CD14-positive monocyte (primary cell): ENCODE data around the gene EXOC3L4. TPM values are rescaled to one million over a fixed set of nuclear protein-coding genes. Genes with fewer than 3 reads are reported as not detected.
A peak's percentile ranks its signal among the peaks of the same experiment; 100 is the strongest.

Experiments used
- DNase-seq, 3 donors: peaks; one replicate each; pipeline ENCODE4 v3.0.0-alpha.2; 2011 to 2022
- H2AFZ ChIP-seq: 2 replicates; pipeline ENCODE4 v1.6.0; 2012; ENCODE audit warnings: mild to moderate bottlenecking, low read depth, low read length, inconsistent platforms; ENCODE audit not compliant: insufficient read depth, poor library complexity, severe bottlenecking
- H3K27ac ChIP-seq, 2 donors: 1 replicate in 1 of 2; 2 replicates in 1 of 2; pipeline ENCODE4 v1.5.1; 2012 to 2013; ENCODE audit warnings: low read length in 2 of 2, control low read depth in 1 of 2, inconsistent platforms in 1 of 2, low read depth in 1 of 2, mild to moderate bottlenecking in 1 of 2
- H3K27me3 ChIP-seq, 2 donors: one replicate each; pipeline versions ENCODE4 v1.6.0 to v1.6.1; 2011 to 2013; ENCODE audit warnings: low read length in 2 of 2; ENCODE audit not compliant: control insufficient read depth in 2 of 2, insufficient read depth in 2 of 2
- H3K36me3 ChIP-seq, 2 donors: replicated peaks in 1 of 2; 1 replicate in 1 of 2; 2 replicates in 1 of 2; pipeline versions ENCODE4 v1.5.1 to v1.6.1; 2012 to 2013; ENCODE audit warnings: low read length in 2 of 2, control low read depth in 1 of 2, inconsistent platforms in 1 of 2, mild to moderate bottlenecking in 1 of 2; ENCODE audit not compliant: insufficient read depth in 2 of 2, control insufficient read depth in 1 of 2
- H3K4me1 ChIP-seq, 2 donors: 1 replicate in 1 of 2; 2 replicates in 1 of 2; pipeline versions ENCODE4 v1.5.1 to v1.6.1; 2012 to 2013; ENCODE audit warnings: low read length in 2 of 2, control low read depth in 1 of 2, inconsistent platforms in 1 of 2, mild to moderate bottlenecking in 1 of 2, moderate library complexity in 1 of 2; ENCODE audit not compliant: insufficient read depth in 2 of 2, control insufficient read depth in 1 of 2
- H3K4me2 ChIP-seq: replicated peaks from 2 replicates; pipeline ENCODE3; 2012; ENCODE audit warnings: low read length, moderate library complexity, mild to moderate bottlenecking; ENCODE audit not compliant: poor library complexity, severe bottlenecking; ENCODE audit errors: extremely low read depth
- H3K4me3 ChIP-seq, 3 experiments: fragments of 200-600 bp in 1 of 3; sonication (generic) in 1 of 3; replicated peaks in 1 of 3; 1 replicate in 2 of 3; 2 replicates in 1 of 3; pipeline ENCODE4 v1.5.1; 2011 to 2013; ENCODE audit warnings: low read length in 3 of 3, mild to moderate bottlenecking in 3 of 3, control low read depth in 2 of 3, low read depth in 2 of 3, inconsistent platforms in 1 of 3, moderate library complexity in 1 of 3
- H3K79me2 ChIP-seq: 2 replicates; pipeline ENCODE4 v1.6.0; 2012; ENCODE audit warnings: mild to moderate bottlenecking, control low read depth, inconsistent platforms, low read length, moderate library complexity; ENCODE audit not compliant: insufficient read depth
- H3K9ac ChIP-seq: 2 replicates; pipeline ENCODE4 v1.6.0; 2017; ENCODE audit warnings: low read length, mild to moderate bottlenecking; ENCODE audit not compliant: insufficient read depth, poor library complexity, severe bottlenecking
- H3K9me3 ChIP-seq, 2 donors: replicated peaks in 1 of 2; 1 replicate in 1 of 2; 2 replicates in 1 of 2; pipeline versions ENCODE4 v1.5.1 to v1.6.1; 2012 to 2013; ENCODE audit warnings: low read length in 2 of 2, control low read depth in 1 of 2; ENCODE audit not compliant: control insufficient read depth in 1 of 2, insufficient read depth in 1 of 2
- H4K20me1 ChIP-seq: 2 replicates; pipeline ENCODE4 v1.6.0; 2012; ENCODE audit warnings: mild to moderate bottlenecking, low read length, control low read depth, moderate library complexity; ENCODE audit not compliant: insufficient read depth
- H3K27ac Mint-ChIP-seq, 7 donors: one replicate each; pipeline ENCODE4 v1.8.0; 2020; ENCODE audit warnings: mild to moderate bottlenecking in 7 of 7, mixed read lengths in 7 of 7, moderate library complexity in 6 of 7, inconsistent platforms in 2 of 7
- H3K27me3 Mint-ChIP-seq, 3 donors: one replicate each; pipeline ENCODE4 v1.8.0; 2021 to 2022; ENCODE audit warnings: low read depth in 3 of 3, mild to moderate bottlenecking in 3 of 3, mixed read lengths in 3 of 3, moderate library complexity in 3 of 3, inconsistent platforms in 1 of 3
- H3K36me3 Mint-ChIP-seq, 2 donors: one replicate each; pipeline ENCODE4 v1.8.0; 2020; ENCODE audit warnings: mixed read lengths in 2 of 2, inconsistent platforms in 1 of 2, mild to moderate bottlenecking in 1 of 2
- H3K4me1 Mint-ChIP-seq: one replicate; pipeline ENCODE4 v1.8.0; 2020; ENCODE audit warnings: mild to moderate bottlenecking, mixed read lengths
- H3K4me3 Mint-ChIP-seq, 2 donors: one replicate each; pipeline ENCODE4 v1.8.0; 2020; ENCODE audit warnings: mild to moderate bottlenecking in 2 of 2, mixed read lengths in 2 of 2, moderate library complexity in 1 of 2
- H3K9me3 Mint-ChIP-seq, 7 donors: one replicate each; pipeline ENCODE4 v1.8.0; 2020 to 2022; ENCODE audit warnings: mixed read lengths in 7 of 7, mild to moderate bottlenecking in 6 of 7, moderate library complexity in 6 of 7, inconsistent platforms in 2 of 7
- CTCF ChIP-seq: fragments of 200-600 bp; IDR thresholded peaks from one replicate; pipeline ENCODE4 v1.8.0; 2022; ENCODE audit warnings: antibody characterized with exemption, mild to moderate bottlenecking
- WGBS: methylation state at CpG from one replicate; pipeline ENCODE4 v1.1.5; 2013; ENCODE audit warnings: missing lambda C conversion rate; ENCODE audit not compliant: insufficient coverage; 5-methylcytosine and 5-hydroxymethylcytosine counted together
- intact Hi-C, 2 donors: fragments of 100-400 bp; cut with micrococcal nuclease; formaldehyde crosslinking; loops; one replicate each; pipeline versions ENCODE4 v1.15.0 to v1.15.1; 2023
- polyA plus RNA-seq, 3 donors: library from polyadenylated mRNA; depleted of rRNA in 1 of 3; unstranded in 2 of 3; stranded (reverse) in 1 of 3; fragments of 300-500 nt in 2 of 3; fragments of >200 nt in 1 of 3; fragmentation: Illumina TruSeq in 2 of 3; gene quantifications; 1 replicate in 2 of 3; 2 replicates in 1 of 3; pipeline ENCODE4 v1.2.3, GENCODE V29; 2012 to 2021

Gene EXOC3L4
- polyA plus RNA-seq, 3 donors = 0.17 TPM; not detected in 2

- no peak overlapping the region for H3K9ac ChIP-seq
- peak overlapping the region in 1 of 3 experiments; percentile 1 for H3K4me3 ChIP-seq
- H3K4me1 Mint-ChIP-seq = peaks cover 82% of the 10 kb centered on the region
- no peak overlapping the region for H2AFZ ChIP-seq
- peak overlapping the region; percentile 4 for H3K4me2 ChIP-seq
- H3K27me3 Mint-ChIP-seq = peaks cover 2 to 3% (median 2%) of the 10 kb centered on the region in 3 donors
- intact Hi-C loops = no loop called here
- H4K20me1 ChIP-seq = no peaks in the 10 kb centered on the region
- H3K9me3 Mint-ChIP-seq = peaks cover 0 to 1% (median 0%) of the 10 kb centered on the region in 7 donors
- H3K79me2 ChIP-seq = no peaks in the 10 kb centered on the region
- no peak overlapping the region for H3K27ac ChIP-seq
- peaks cover 88 to 95% of the 10 kb centered on the region in 2 donors for H3K4me1 ChIP-seq
- no peak for DNase-seq
- H3K36me3 ChIP-seq = no peaks in the 10 kb centered on the region
- H3K27ac Mint-ChIP-seq = peak overlapping the region in 4 of 7 donors; percentile 14 to 65 (median 44)
- H3K4me3 Mint-ChIP-seq = no peak overlapping the region
- TF ChIP-seq CTCF = no peak
- WGBS = 25% methylated on average over 8 of the region's 11 CpGs
- no peaks in the 10 kb centered on the region for H3K36me3 Mint-ChIP-seq
- no peaks in the 10 kb centered on the region for H3K9me3 ChIP-seq
- H3K27me3 ChIP-seq = no peaks in the 10 kb centered on the region
Observed at GRCh38 chr14:103112400-103113243, 18.1 kb downstream of the EXOC3L4 start.

GRCh38 chr14:103113303-103113702 lies 18.8 kb downstream of the EXOC3L4 start:
- Mint-ChIP-seq H3K36me3 (no peaks in the 10 kb centered on the region), H3K4me3 (no peak overlapping the region), H3K27me3 (peaks cover 0 to 3% (median 2%) of the 10 kb centered on the region in 3 donors), H3K27ac (peak overlapping the region in 1 of 7 donors; percentile 40), H3K4me1 (peaks cover 84% of the 10 kb centered on the region), H3K9me3 (peaks cover 0 to 1% (median 0%) of the 10 kb centered on the region in 7 donors)
- no peak for DNase-seq
- Histone ChIP-seq H4K20me1 (no peaks in the 10 kb centered on the region), H3K9ac (no peak overlapping the region), H3K27me3 (no peaks in the 10 kb centered on the region), H3K9me3 (no peaks in the 10 kb centered on the region), H3K36me3 (no peaks in the 10 kb centered on the region), H3K4me2 (no peak overlapping the region), H3K79me2 (no peaks in the 10 kb centered on the region), H3K27ac (peak overlapping the region in 1 of 2 donors; percentile 18), H2AFZ (peak overlapping the region; percentile 62), H3K4me3 (no peak overlapping the region), H3K4me1 (peaks cover 90 to 95% of the 10 kb centered on the region in 2 donors)
- 75% methylated on average over 2 of the region's 5 CpGs for WGBS
- intact Hi-C loops = no loop called here
- no peak for TF ChIP-seq CTCF
